ENCODE results near the gene HAL. TPM values are rescaled to one million over a fixed set of nuclear protein-coding genes. Genes with fewer than 3 reads are reported as not detected.

Gene HAL
- total and polyA plus RNA-seq, 2 of the 13 experiments (the other 11 are each of a cell fraction or from before 2014, with no cell fraction given): 0.89 to 37.8 TPM

GRCh38 chr12:96007729-96008128, 11.6 kb upstream of the HAL start:
- no peak overlapping the region for H3K9ac ChIP-seq (ENCODE audit: insufficient read depth, low read depth, low read length)
- ATAC-seq: no peak
- no peak overlapping the region for H2AFZ ChIP-seq (ENCODE audit: low read length)
- H3K36me3 ChIP-seq (replicated peaks in 1 of 2; ENCODE audit: control insufficient read depth in 1 of 2, insufficient read depth in 2 of 2, low read length in 2 of 2): peaks cover 10 to 70% of the 10 kb centered on the region in 2 experiments
- ChIA-PET POLR2A (no interaction called here), CTCF (ENCODE audit: low intra/inter-chr PET ratio, low total read pairs) (no interaction called here)
- H3K4me2 ChIP-seq (ENCODE audit: low read depth, low read length): no peak overlapping the region
- no peak overlapping the region for H3K4me3 ChIP-seq (replicated peaks in 1 of 3; ENCODE audit: insufficient read depth in 1 of 3, low read depth in 2 of 3, low read length in 3 of 3)
- H3K27me3 ChIP-seq (ENCODE audit: control insufficient read depth in 1 of 2, insufficient read depth in 2 of 2, low read length in 2 of 2): no peaks in the 10 kb centered on the region
- intact Hi-C loops (cut with micrococcal nuclease; ENCODE audit: unreplicated experiment): no loop called here
- no peaks in the 10 kb centered on the region for H4K20me1 ChIP-seq (ENCODE audit: insufficient read depth, low read length)
- no peaks in the 10 kb centered on the region for H3K4me1 ChIP-seq (ENCODE audit: insufficient read depth, low read length)
- FAIRE-seq: no peak
- no peak for TF ChIP-seq BRF2 (CRISPR knock-in tag; IDR thresholded peaks at IDR 0.05)
- TF ChIP-seq ZFY (CRISPR knock-in tag; IDR thresholded peaks at IDR 0.05): no peak
- TF ChIP-seq ZBTB49 (CRISPR knock-in tag; IDR thresholded peaks at IDR 0.05; ENCODE audit: borderline replicate concordance): no peak
- no peak for TF ChIP-seq CHD4 (IDR thresholded peaks at IDR 0.05; ENCODE audit: borderline replicate concordance, low read length)
- no peak for TF ChIP-seq MTA3 (CRISPR knock-in tag; IDR thresholded peaks at IDR 0.05)
- TF ChIP-seq THAP7 (CRISPR knock-in tag; IDR thresholded peaks at IDR 0.05): no peak
- TF ChIP-seq ZNF879 (CRISPR knock-in tag; IDR thresholded peaks at IDR 0.05): no peak
- no peak for TF ChIP-seq MYC (CRISPR knock-in tag; IDR thresholded peaks at IDR 0.05; ENCODE audit: borderline replicate concordance)
- H3K27ac ChIP-seq (ENCODE audit: extremely low read length, insufficient read depth, low read length): no peak overlapping the region
- no TSS peak for BruUV-seq (replicated peaks)
- in situ Hi-C loops (cut with HindIII; ENCODE audit: extremely low pct_ligation_motif_present, low pct_unique_long_range_greater_than_20kb): no loop called here
- H3K9me3 ChIP-seq (ENCODE audit: low read length): no peaks in the 10 kb centered on the region
- no peak for DNase-seq (ENCODE audit: low spot score)
- H3K79me2 ChIP-seq (ENCODE audit: insufficient read depth, low read length): no peaks in the 10 kb centered on the region
- WGBS (ENCODE audit: low lambda C conversion rate): 88% methylated on average over 1 of the region's 1 CpG
